ENCODE results near the gene SELENOS.

DNA sequence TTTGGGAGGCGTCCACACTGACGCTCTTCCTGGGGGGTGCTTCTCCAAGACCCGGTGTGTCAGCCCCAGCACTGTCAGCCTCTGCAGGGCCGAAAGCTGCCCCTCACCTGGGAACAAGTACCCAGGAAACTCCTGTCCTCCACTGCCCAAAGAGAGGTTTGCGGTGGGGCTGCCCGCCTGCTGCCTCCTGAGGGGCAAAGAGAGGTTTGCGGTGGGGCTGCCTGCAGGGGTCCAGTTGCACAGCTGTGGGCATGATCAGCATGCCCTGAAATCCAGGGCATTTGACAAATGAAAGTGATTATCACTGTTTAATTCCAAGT, 32.8 kb upstream of the SELENOS start:
- TF ChIP-seq, protein P1, sequence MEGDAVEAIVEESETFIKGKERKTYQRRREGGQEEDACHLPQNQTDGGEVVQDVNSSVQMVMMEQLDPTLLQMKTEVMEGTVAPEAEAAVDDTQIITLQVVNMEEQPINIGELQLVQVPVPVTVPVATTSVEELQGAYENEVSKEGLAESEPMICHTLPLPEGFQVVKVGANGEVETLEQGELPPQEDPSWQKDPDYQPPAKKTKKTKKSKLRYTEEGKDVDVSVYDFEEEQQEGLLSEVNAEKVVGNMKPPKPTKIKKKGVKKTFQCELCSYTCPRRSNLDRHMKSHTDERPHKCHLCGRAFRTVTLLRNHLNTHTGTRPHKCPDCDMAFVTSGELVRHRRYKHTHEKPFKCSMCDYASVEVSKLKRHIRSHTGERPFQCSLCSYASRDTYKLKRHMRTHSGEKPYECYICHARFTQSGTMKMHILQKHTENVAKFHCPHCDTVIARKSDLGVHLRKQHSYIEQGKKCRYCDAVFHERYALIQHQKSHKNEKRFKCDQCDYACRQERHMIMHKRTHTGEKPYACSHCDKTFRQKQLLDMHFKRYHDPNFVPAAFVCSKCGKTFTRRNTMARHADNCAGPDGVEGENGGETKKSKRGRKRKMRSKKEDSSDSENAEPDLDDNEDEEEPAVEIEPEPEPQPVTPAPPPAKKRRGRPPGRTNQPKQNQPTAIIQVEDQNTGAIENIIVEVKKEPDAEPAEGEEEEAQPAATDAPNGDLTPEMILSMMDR (IDR thresholded peaks at IDR 0.05): no peak
- TF ChIP-seq POLR2A (IDR thresholded peaks at IDR 0.05): no peak

All from heart left ventricle (tissue), 13 donors.